Right lobe of liver (tissue), 4 donors: ENCODE results near the gene HACD3.

ENCODE experiments used
- POLR2A ChIP-seq: fragments of 450-650 bp; IDR thresholded peaks from one replicate; pipeline ENCODE4 v1.6.1; 2017; ENCODE audit warnings: antibody characterized with exemption, mild to moderate bottlenecking
- TF ChIP-seq, protein P1 (sequence below), 4 donors: fragments of 200-600 bp in 3 of 4; fragments of 450-650 bp in 1 of 4; IDR thresholded peaks; one replicate each; pipeline versions ENCODE4 v1.5.1 to v1.8.0; 2016 to 2022; ENCODE audit warnings: antibody characterized with exemption in 4 of 4, mild to moderate bottlenecking in 2 of 4
- donor health status: DM: no; HTN: no; CAD: no.
- donor health status: DM: no; HTN: no; CAD: no.
- donor health status: DM: no; HTN: yes; CAD: no.

DNA sequence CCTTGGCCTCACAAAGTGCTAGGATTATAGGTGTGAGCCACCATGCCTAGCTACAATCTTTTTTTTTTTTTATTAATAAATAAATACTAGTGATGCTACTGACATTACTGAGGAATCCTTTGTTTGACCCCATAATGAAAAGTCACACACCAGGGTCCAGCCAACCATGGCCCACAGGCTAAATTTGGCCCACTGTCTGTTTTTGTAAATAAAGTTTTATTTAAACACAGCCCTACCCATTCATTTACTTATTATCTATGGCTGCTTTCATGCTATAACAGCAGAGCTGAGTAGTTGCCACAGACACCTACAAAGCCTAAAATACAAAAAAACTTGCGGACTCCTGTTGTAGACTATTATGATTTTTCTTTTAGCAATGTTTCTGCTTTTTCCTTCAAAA is 73.3 kb downstream of the HACD3 start:
- TF ChIP-seq, protein P1, sequence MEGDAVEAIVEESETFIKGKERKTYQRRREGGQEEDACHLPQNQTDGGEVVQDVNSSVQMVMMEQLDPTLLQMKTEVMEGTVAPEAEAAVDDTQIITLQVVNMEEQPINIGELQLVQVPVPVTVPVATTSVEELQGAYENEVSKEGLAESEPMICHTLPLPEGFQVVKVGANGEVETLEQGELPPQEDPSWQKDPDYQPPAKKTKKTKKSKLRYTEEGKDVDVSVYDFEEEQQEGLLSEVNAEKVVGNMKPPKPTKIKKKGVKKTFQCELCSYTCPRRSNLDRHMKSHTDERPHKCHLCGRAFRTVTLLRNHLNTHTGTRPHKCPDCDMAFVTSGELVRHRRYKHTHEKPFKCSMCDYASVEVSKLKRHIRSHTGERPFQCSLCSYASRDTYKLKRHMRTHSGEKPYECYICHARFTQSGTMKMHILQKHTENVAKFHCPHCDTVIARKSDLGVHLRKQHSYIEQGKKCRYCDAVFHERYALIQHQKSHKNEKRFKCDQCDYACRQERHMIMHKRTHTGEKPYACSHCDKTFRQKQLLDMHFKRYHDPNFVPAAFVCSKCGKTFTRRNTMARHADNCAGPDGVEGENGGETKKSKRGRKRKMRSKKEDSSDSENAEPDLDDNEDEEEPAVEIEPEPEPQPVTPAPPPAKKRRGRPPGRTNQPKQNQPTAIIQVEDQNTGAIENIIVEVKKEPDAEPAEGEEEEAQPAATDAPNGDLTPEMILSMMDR (IDR thresholded peaks at IDR 0.05), result no peak
- TF ChIP-seq POLR2A, result no peak
